ENCODE results near the gene MGME1. TPM values are rescaled to one million over a fixed set of nuclear protein-coding genes. Genes with fewer than 3 reads are reported as not detected.

The MGME1 gene
- total RNA-seq, 1 experiment from 2014 or later = 15.1 TPM

GRCh38 chr20:17965042-17965697 lies 3.6 kb upstream of the MGME1 start:
- Histone ChIP-seq H3K9ac (ENCODE audit: low read length) (no peak overlapping the region), H3K9me2 (replicated peaks; ENCODE audit: low read length) (no peaks in the 10 kb centered on the region), H3K79me2 (ENCODE audit: low read length) (peaks cover 98% of the 10 kb centered on the region), H2AFZ (ENCODE audit: low read length) (no peak overlapping the region), H4K20me1 (ENCODE audit: low read length) (peaks cover 69% of the 10 kb centered on the region), H3F3A (ENCODE audit: low read length, unreplicated experiment) (no peaks in the 10 kb centered on the region), H3K9me3 (ENCODE audit: low read length) (no peaks in the 10 kb centered on the region), H3K4me3 (ENCODE audit: low read length) (peak overlapping the region; percentile 74), H3K27me3 (ENCODE audit: low read length) (no peaks in the 10 kb centered on the region), H3K4me2 (ENCODE audit: low read length) (peak overlapping the region; percentile 89), H3K36me3 (ENCODE audit: low read depth, low read length) (peaks cover 55% of the 10 kb centered on the region), H3K27ac (ENCODE audit: low read length) (no peak overlapping the region), H3K4me1 (ENCODE audit: insufficient read depth, low read length) (peaks cover 42% of the 10 kb centered on the region)
- ChIA-PET CTCF (no interaction called here), POLR2A (ENCODE audit: unreplicated experiment) (interaction anchor here (0.6 kb wide), 1 partner anchor 394 kb away, joined by 3 read pairs; no protein-coding TSS in a partner anchor)
- DNase-seq = no peak
- no peak for ATAC-seq
- intact Hi-C loops (cut with micrococcal nuclease) = loop anchor here (10.0 kb wide), 1 partner anchor 320 kb away; the partner anchor contains the start of gene ZNF133
- TF ChIP-seq CTCF (conservative IDR thresholded peaks at IDR 0.05; ENCODE audit: low read depth, low read length) = no peak
- no peak for TF ChIP-seq EZH2phosphoT487 (IDR thresholded peaks at IDR 0.05; ENCODE audit: borderline replicate concordance, low read length)
- no peak for TF ChIP-seq EZH2 (IDR thresholded peaks at IDR 0.05; ENCODE audit: low read length, unreplicated experiment)
- BruUV-seq (replicated peaks) = no TSS peak

- Histone ChIP-seq H3K4me1 (ENCODE audit: insufficient read depth, low read length) (peaks cover 52% of the 10 kb centered on the region), H3K9ac (ENCODE audit: low read length) (peak overlapping the region; percentile 99), H3K79me2 (ENCODE audit: low read length) (peaks cover 98% of the 10 kb centered on the region), H4K20me1 (ENCODE audit: low read length) (peaks cover 66% of the 10 kb centered on the region), H3F3A (ENCODE audit: low read length, unreplicated experiment) (no peaks in the 10 kb centered on the region), H3K4me2 (ENCODE audit: low read length) (peak overlapping the region; percentile 89), H2AFZ (ENCODE audit: low read length) (no peak overlapping the region), H3K9me2 (replicated peaks; ENCODE audit: low read length) (no peaks in the 10 kb centered on the region), H3K36me3 (ENCODE audit: low read depth, low read length) (peaks cover 51% of the 10 kb centered on the region), H3K27ac (ENCODE audit: low read length) (no peak overlapping the region), H3K4me3 (ENCODE audit: low read length) (peak overlapping the region; percentile 74), H3K27me3 (ENCODE audit: low read length) (no peaks in the 10 kb centered on the region), H3K9me3 (ENCODE audit: low read length) (no peaks in the 10 kb centered on the region)
- ATAC-seq = no peak
- intact Hi-C loops (cut with micrococcal nuclease) = loop anchor here (1.0 to 10.0 kb wide), 3 partner anchors 27 to 318 kb away; partner anchors contain the start of genes OVOL2 and ZNF133
- no TSS peak for BruUV-seq (replicated peaks)
- ChIA-PET CTCF (interaction anchor here (1.0 to 1.3 kb wide), 3 partner anchors 24 to 284 kb away, joined by 3 to 7 read pairs (median 4); no protein-coding TSS in a partner anchor), POLR2A (ENCODE audit: unreplicated experiment) (interaction anchor here (0.5 to 0.7 kb wide), 4 partner anchors 21 to 397 kb away, joined by 3 to 5 read pairs (median 4); partner anchors contain the start of gene DSTN)
- peak; percentile 51 for DNase-seq
- TF ChIP-seq EZH2 (IDR thresholded peaks at IDR 0.05; ENCODE audit: low read length, unreplicated experiment) = no peak
These were observed 2.1 kb upstream of the MGME1 start for GRCh38 chr20:17966432-17967310.
